Endothelial cell of umbilical vein (primary cell): ENCODE results near the gene LRP1B. TPM values are rescaled to one million over a fixed set of nuclear protein-coding genes. Genes with fewer than 3 reads are reported as not detected.

Experiments used
- BruUV-seq: library from RNA; stranded (reverse); fragments of 400-500 nt; replicated peaks from 2 replicates; lab custom pipeline; 2021; lab: Mats Ljungman, UMichigan
- CTCF ChIA-PET: fragments of 300-600, 350-600 bp; sonication (Branson Sonifier 250); formaldehyde crosslinking; loops from one replicate; lab custom pipeline; 2021; ENCODE audit warnings: antibody characterized with exemption, inconsistent platforms; lab: Charles Lee
- POLR2A ChIA-PET: fragments of 300-600, 350-600 bp; sonication (Branson Sonifier 250); formaldehyde crosslinking; loops from one replicate; lab custom pipeline; 2021; ENCODE audit warnings: antibody characterized with exemption, inconsistent platforms; lab: Charles Lee
- DNase-seq: peaks from one replicate; pipeline ENCODE4 v3.0.0-alpha.2; 2011; ENCODE audit warnings: low read depth, low spot score
- FAIRE-seq: peaks from 2 replicates; lab custom pipeline; 2011; peaks lifted over from hg19 to GRCh38; lab: Jason Lieb, UNC
- H2AFZ ChIP-seq: 2 replicates; pipeline ENCODE4 v1.6.0; 2012; ENCODE audit warnings: low read depth, low read length, control low read depth, inconsistent platforms
- H3K27ac ChIP-seq: 2 replicates; pipeline ENCODE4 v1.5.1; 2011; ENCODE audit warnings: low read depth, mild to moderate bottlenecking, control low read depth, low read length, moderate library complexity; ENCODE audit not compliant: insufficient read depth
- H3K27me3 ChIP-seq, 2 experiments: 2 replicates each; pipeline versions ENCODE4 v1.6.0 to v1.6.1; 2011; ENCODE audit warnings: low read length in 2 of 2, mixed read lengths in 1 of 2; ENCODE audit not compliant: control insufficient read depth in 2 of 2, insufficient read depth in 2 of 2
- H3K36me3 ChIP-seq, 2 experiments: 2 replicates in 1 of 2; 3 replicates in 1 of 2; pipeline ENCODE4 v1.5.1; 2011; ENCODE audit warnings: low read length in 2 of 2, mild to moderate bottlenecking in 1 of 2, moderate library complexity in 1 of 2; ENCODE audit not compliant: control insufficient read depth in 2 of 2, insufficient read depth in 2 of 2; ENCODE audit errors: extremely low read depth in 1 of 2
- H3K4me1 ChIP-seq: 3 replicates; pipeline ENCODE4 v1.5.1; 2011; ENCODE audit warnings: mild to moderate bottlenecking, low read length; ENCODE audit not compliant: control insufficient read depth, insufficient read depth; ENCODE audit errors: extremely low read depth
- H3K4me2 ChIP-seq: 2 replicates; pipeline ENCODE4 v1.6.1; 2011; ENCODE audit warnings: low read length, control low read depth, mixed read lengths; ENCODE audit not compliant: insufficient read depth
- H3K4me3 ChIP-seq, 3 experiments: fragments of 200-600 bp in 1 of 3; sonication (generic), shearing (Covaris generic) in 1 of 3; replicated peaks in 1 of 3; 2 replicates each; pipeline ENCODE4 v1.5.1; 2011 to 2016; ENCODE audit warnings: control low read depth in 3 of 3, low read length in 3 of 3, mild to moderate bottlenecking in 2 of 3, inconsistent platforms in 1 of 3, low read depth in 1 of 3, moderate library complexity in 1 of 3; ENCODE audit not compliant: insufficient read depth in 1 of 3
- H3K79me2 ChIP-seq: 2 replicates; pipeline ENCODE4 v1.6.0; 2012; ENCODE audit warnings: low read length, inconsistent platforms; ENCODE audit not compliant: control insufficient read depth, insufficient read depth
- H3K9ac ChIP-seq: replicated peaks from 2 replicates; pipeline ENCODE3; 2011; ENCODE audit warnings: low read length, control low read depth; ENCODE audit not compliant: insufficient read depth; ENCODE audit errors: extremely low read depth
- H3K9me1 ChIP-seq: replicated peaks from 3 replicates; pipeline ENCODE4 v1.6.0; 2011; ENCODE audit warnings: mild to moderate bottlenecking, low read length; ENCODE audit not compliant: control insufficient read depth, insufficient read depth; ENCODE audit errors: extremely low read depth
- H3K9me3 ChIP-seq: replicated peaks from 2 replicates; pipeline ENCODE4 v1.5.1; 2012; ENCODE audit warnings: low read length, inconsistent platforms; ENCODE audit not compliant: control insufficient read depth, insufficient read depth
- H4K20me1 ChIP-seq: replicated peaks from 2 replicates; pipeline ENCODE3; 2011; ENCODE audit warnings: mild to moderate bottlenecking, low read length; ENCODE audit not compliant: control insufficient read depth, insufficient read depth; ENCODE audit errors: extremely low read depth
- EZH2 ChIP-seq: IDR thresholded peaks from 2 replicates; pipeline ENCODE4 v1.6.1; 2012; ENCODE audit warnings: borderline replicate concordance, low read depth, mild to moderate bottlenecking, moderate library complexity, low read length, inconsistent platforms; ENCODE audit not compliant: severe bottlenecking
- FOS ChIP-seq: IDR thresholded peaks from 2 replicates; pipeline ENCODE4 v1.6.1; 2011; ENCODE audit warnings: mild to moderate bottlenecking, low read length, moderate library complexity, borderline replicate concordance; ENCODE audit not compliant: insufficient read depth
- GATA2 ChIP-seq: IDR thresholded peaks from 2 replicates; pipeline ENCODE4 v1.7.0; 2011; ENCODE audit warnings: low read depth, mild to moderate bottlenecking, moderate library complexity, mixed read lengths, low read length; ENCODE audit not compliant: insufficient read length, insufficient read depth
- JUN ChIP-seq: IDR thresholded peaks from 2 replicates; pipeline ENCODE4 v1.6.1; 2011; ENCODE audit warnings: borderline replicate concordance, low read depth; ENCODE audit not compliant: insufficient read length, insufficient read depth
- MYC ChIP-seq: IDR thresholded peaks from one replicate; pipeline ENCODE4 v1.6.1; 2011; ENCODE audit warnings: mild to moderate bottlenecking, low read depth, low read length
- POLR2A ChIP-seq: IDR thresholded peaks from 2 replicates; pipeline ENCODE4 v1.6.1; 2012; ENCODE audit warnings: low read depth, mild to moderate bottlenecking, control low read depth, low read length
- POLR2AphosphoS5 ChIP-seq: IDR thresholded peaks from 2 replicates; pipeline ENCODE4 v1.6.1; 2012; ENCODE audit warnings: low read depth, mild to moderate bottlenecking, control low read depth, low read length, moderate library complexity; ENCODE audit not compliant: insufficient read depth
- dilution Hi-C: fragments of 300-500 bp; cut with MboI; formaldehyde crosslinking; loops from one replicate; pipeline ENCODE4 v1.15.0; 2019; ENCODE audit warnings: low sequenced_read_pairs; ENCODE audit not compliant: extremely low pct_ligation_motif_present
- intact Hi-C: fragments of 100-400 bp; cut with micrococcal nuclease; formaldehyde crosslinking; loops from one replicate; pipeline ENCODE4 v1.10.0; 2022
- polyA plus RNA-seq, 4 experiments: library from polyadenylated mRNA; depleted of rRNA in 3 of 4; stranded (reverse) in 3 of 4; unstranded in 1 of 4; fragments of >200 nt; gene quantifications; 2 replicates each; pipeline versions ENCODE4 v1.2.1 to v1.2.3, GENCODE V29; 2011 to 2012; ENCODE audit warnings: missing spikeins in 1 of 4
- total RNA-seq: library from RNA; stranded (reverse); gene quantifications from 2 replicates; pipeline ENCODE4 v1.2.3, GENCODE V29; 2021
- TF ChIP-seq, protein P1 (sequence below), 2 donors: IDR thresholded peaks; 1 replicate in 1 of 2; 2 replicates in 1 of 2; pipeline ENCODE4 v1.5.1; 2011; ENCODE audit warnings: low read length in 2 of 2, mild to moderate bottlenecking in 2 of 2, moderate library complexity in 2 of 2, control low read depth in 1 of 2, inconsistent platforms in 1 of 2, low read depth in 1 of 2; ENCODE audit not compliant: insufficient read depth in 1 of 2; ENCODE audit errors: extremely low read depth in 1 of 2
- TF ChIP-seq, protein P2 (sequence below): IDR thresholded peaks from 2 replicates; pipeline ENCODE4 v1.6.1; 2011; ENCODE audit not compliant: insufficient read depth, insufficient read length

The LRP1B gene
- total and polyA plus RNA-seq, 2 donors (not counting 3 experiments of a cell fraction or from before 2014, with no cell fraction given), result 0.03 to 0.07 TPM

DNA sequence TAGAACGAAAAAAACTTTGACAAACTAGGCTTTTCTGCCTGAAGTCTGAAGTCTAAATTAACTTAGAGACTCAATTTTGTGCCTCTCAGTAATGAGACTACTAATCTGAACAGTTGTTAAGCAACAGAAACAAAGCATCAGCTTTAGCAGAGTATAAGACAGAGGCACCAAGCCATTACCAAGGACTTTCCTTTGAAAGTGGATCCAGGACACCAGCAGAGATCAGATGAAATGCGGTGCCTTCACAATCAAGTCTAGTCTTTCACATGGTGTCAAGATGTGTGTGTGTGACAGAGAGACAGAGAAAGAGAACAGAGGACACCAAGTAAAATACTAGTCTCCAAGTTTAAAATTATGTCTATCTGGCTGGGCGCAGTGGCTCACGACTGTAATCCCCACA is 1502.9 kb downstream of the LRP1B start:
- CTCF ChIA-PET, result no interaction called here
- dilution Hi-C loops, result no loop called here
- Histone ChIP-seq H3K4me1 (no peaks in the 10 kb centered on the region), H2AFZ (no peak overlapping the region), H3K4me2 (no peak overlapping the region), H3K27me3 (no peaks in the 10 kb centered on the region), H4K20me1 (no peaks in the 10 kb centered on the region), H3K9me3 (no peaks in the 10 kb centered on the region), H3K9ac (no peak overlapping the region), H3K27ac (no peak overlapping the region), H3K79me2 (no peaks in the 10 kb centered on the region), H3K4me3 (no peak overlapping the region), H3K9me1 (no peaks in the 10 kb centered on the region), H3K36me3 (no peaks in the 10 kb centered on the region)
- no peak for FAIRE-seq
- intact Hi-C loops, result no loop called here
- TF ChIP-seq EZH2 (no peak), JUN (no peak), POLR2AphosphoS5 (no peak), POLR2A (no peak), GATA2 (no peak), FOS (no peak), MYC (no peak)
- TF ChIP-seq, protein P1, sequence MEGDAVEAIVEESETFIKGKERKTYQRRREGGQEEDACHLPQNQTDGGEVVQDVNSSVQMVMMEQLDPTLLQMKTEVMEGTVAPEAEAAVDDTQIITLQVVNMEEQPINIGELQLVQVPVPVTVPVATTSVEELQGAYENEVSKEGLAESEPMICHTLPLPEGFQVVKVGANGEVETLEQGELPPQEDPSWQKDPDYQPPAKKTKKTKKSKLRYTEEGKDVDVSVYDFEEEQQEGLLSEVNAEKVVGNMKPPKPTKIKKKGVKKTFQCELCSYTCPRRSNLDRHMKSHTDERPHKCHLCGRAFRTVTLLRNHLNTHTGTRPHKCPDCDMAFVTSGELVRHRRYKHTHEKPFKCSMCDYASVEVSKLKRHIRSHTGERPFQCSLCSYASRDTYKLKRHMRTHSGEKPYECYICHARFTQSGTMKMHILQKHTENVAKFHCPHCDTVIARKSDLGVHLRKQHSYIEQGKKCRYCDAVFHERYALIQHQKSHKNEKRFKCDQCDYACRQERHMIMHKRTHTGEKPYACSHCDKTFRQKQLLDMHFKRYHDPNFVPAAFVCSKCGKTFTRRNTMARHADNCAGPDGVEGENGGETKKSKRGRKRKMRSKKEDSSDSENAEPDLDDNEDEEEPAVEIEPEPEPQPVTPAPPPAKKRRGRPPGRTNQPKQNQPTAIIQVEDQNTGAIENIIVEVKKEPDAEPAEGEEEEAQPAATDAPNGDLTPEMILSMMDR (IDR thresholded peaks at IDR 0.05; ENCODE audit: extremely low read depth in 1 of 2, insufficient read depth in 1 of 2, low read depth in 1 of 2, low read length in 2 of 2), result no peak
- TF ChIP-seq, protein P2, sequence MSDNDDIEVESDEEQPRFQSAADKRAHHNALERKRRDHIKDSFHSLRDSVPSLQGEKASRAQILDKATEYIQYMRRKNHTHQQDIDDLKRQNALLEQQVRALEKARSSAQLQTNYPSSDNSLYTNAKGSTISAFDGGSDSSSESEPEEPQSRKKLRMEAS, result no peak
- BruUV-seq, result no TSS peak
- POLR2A ChIA-PET, result no interaction called here
- no peak for DNase-seq
